ENCODE results near the gene SP9.

DNA sequence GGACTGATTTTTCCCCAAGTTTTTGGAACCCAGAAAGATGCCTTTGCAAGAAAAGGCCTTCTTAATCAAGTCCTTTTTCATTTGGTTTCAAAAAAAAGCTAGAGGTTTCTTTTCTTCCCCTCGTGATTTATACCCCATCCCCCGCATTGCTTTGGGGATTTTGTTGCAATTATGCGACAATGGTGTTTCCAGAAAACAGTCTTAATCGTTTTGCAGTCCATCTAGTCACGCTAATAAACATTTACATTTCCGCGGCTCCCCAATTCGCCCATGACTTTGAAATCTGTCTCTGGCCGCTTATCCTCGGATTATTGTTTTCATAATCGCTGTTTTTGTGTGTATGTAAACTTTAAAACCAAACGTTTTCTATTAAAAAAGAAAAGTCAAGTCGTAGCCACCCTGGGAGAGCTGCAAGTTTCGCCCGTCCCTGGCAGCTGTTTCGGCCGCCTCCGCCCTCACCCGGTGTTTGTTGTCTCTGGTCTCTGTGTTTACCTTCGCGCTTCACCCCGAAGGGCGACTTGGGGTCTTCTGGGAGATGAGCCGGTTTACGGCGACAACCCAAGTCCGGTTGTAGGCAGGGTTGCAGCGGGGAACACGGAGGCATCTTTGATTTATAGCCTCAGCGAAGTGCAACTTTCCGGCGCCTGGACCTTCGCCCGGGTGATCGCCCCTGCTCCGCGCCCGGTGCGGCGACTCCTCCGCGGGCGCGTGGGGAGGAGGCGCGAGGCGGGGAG is 667 bp downstream of the SP9 start:
- TF ChIP-seq CTCF (IDR thresholded peaks at IDR 0.05; ENCODE audit: low read length) (no peak), EZH2 (IDR thresholded peaks at IDR 0.05; ENCODE audit: borderline replicate concordance, low read length) (no peak)
